Tibial artery (tissue), 4 donors: ENCODE data around the gene SKAP1.

Experiments
- DNase-seq, 2 donors: peaks; one replicate each; pipeline ENCODE4 v3.0.0-alpha.2; 2019
- H3K27ac ChIP-seq, 2 donors: fragments of 200-600 bp; sonication (generic) in 1 of 2; 1 replicate in 1 of 2; 2 replicates in 1 of 2; pipeline ENCODE4 v1.5.1; 2018 to 2019; ENCODE audit warnings: mild to moderate bottlenecking in 1 of 2
- H3K27me3 ChIP-seq, 2 donors: fragments of 200-600 bp; sonication (generic) in 1 of 2; one replicate each; pipeline versions ENCODE4 v1.5.1 to v1.6.0; 2016 to 2019
- H3K36me3 ChIP-seq, 3 donors: fragments of 200-600 bp; sonication (generic) in 2 of 3; one replicate each; pipeline ENCODE4 v1.5.1; 2016 to 2019; ENCODE audit warnings: mild to moderate bottlenecking in 2 of 3
- H3K4me1 ChIP-seq, 4 donors: fragments of 200-600 bp; sonication (generic) in 2 of 4; 1 replicate in 3 of 4; 2 replicates in 1 of 4; pipeline ENCODE4 v1.5.1; 2016 to 2019
- H3K4me3 ChIP-seq, 2 donors: fragments of 200-600 bp; sonication (generic) in 1 of 2; 1 replicate in 1 of 2; 2 replicates in 1 of 2; pipeline ENCODE4 v1.5.1; 2018 to 2019; ENCODE audit warnings: mild to moderate bottlenecking in 2 of 2
- H3K9me3 ChIP-seq, 3 donors: fragments of 200-600 bp; sonication (generic) in 1 of 3; one replicate each; pipeline ENCODE4 v1.5.1; 2016 to 2019
- intact Hi-C: fragments of 100-400 bp; cut with DNase I; formaldehyde crosslinking; loops from one replicate; pipeline ENCODE4 v1.15.0; 2023; ENCODE audit warnings: low total_unique reads
- TF ChIP-seq, protein P1 (sequence below), 2 experiments: fragments of 200-600 bp in 1 of 2; fragments of 450-650 bp in 1 of 2; IDR thresholded peaks; one replicate each; pipeline ENCODE4 v1.5.1; 2017 to 2019; ENCODE audit warnings: antibody characterized with exemption in 2 of 2, mild to moderate bottlenecking in 1 of 2, moderate library complexity in 1 of 2

Gene SKAP1

DNA sequence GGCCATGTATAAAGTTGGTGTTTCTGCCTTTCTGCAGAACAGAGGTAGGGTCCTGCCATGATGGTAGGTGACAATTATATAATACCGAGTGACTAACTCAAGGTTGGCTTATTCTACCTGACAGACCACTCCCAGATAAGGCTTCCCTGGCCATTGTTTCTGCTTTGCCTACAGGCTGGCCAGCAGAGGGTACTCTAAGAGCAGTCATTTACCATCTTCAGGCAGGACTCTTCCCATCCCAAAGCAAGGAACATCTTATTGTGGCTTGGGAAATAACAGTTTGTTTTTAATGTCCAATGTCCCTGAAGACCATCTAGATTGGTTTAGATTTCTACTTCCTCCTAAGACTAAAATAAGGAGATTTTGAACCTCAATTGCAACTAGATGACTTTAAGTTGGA is 248.4 kb downstream of the SKAP1 start:
- Histone ChIP-seq H3K4me1 (no peaks in the 10 kb centered on the region), H3K9me3 (no peaks in the 10 kb centered on the region), H3K27ac (no peak overlapping the region), H3K27me3 (peaks cover 0 to 38% of the 10 kb centered on the region in 2 donors), H3K4me3 (no peak overlapping the region), H3K36me3 (no peaks in the 10 kb centered on the region)
- no peak for DNase-seq
- TF ChIP-seq, protein P1, sequence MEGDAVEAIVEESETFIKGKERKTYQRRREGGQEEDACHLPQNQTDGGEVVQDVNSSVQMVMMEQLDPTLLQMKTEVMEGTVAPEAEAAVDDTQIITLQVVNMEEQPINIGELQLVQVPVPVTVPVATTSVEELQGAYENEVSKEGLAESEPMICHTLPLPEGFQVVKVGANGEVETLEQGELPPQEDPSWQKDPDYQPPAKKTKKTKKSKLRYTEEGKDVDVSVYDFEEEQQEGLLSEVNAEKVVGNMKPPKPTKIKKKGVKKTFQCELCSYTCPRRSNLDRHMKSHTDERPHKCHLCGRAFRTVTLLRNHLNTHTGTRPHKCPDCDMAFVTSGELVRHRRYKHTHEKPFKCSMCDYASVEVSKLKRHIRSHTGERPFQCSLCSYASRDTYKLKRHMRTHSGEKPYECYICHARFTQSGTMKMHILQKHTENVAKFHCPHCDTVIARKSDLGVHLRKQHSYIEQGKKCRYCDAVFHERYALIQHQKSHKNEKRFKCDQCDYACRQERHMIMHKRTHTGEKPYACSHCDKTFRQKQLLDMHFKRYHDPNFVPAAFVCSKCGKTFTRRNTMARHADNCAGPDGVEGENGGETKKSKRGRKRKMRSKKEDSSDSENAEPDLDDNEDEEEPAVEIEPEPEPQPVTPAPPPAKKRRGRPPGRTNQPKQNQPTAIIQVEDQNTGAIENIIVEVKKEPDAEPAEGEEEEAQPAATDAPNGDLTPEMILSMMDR (IDR thresholded peaks at IDR 0.05): no peak
- intact Hi-C loops: no loop called here

DNA sequence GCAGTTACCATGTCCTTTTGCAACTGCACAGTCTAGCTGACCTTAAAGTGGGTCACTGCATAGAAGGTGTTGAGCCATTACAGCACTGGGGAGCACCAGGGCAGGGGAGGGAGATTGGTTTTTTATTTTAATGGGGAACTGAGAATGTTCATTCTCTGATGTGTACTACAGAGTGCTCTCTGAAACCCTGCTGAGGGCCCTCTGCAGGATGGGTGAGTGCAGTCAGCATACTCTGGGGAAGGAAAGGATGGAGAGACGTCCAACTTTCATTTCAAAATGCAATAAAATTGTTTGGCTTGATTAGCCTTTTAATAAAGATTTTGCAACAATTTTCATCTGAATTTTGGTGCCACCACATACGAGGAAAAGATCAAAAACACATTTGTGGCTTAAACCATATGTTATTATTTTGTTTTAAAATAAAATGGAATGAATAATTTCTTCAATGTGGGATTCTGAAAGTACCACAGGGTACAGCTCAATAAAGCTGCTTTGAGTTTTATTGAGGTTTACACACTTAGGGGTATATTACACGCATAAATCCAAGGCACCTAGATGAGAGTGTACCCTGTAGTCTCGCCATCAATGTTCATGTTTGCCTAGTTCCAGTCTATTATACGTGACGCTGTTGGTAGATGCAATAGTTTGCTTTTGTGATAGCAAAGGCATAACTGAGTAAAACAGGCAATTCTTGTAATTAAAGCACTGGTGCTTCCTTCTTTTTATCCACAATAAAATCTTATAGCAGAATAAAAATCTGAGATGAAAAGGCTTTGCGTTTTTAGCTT is 249.0 kb downstream of the SKAP1 start:
- DNase-seq: no peak
- H3K27me3 ChIP-seq: peaks cover 0 to 31% of the 10 kb centered on the region in 2 donors
- no peaks in the 10 kb centered on the region for H3K9me3 ChIP-seq
- intact Hi-C loops: no loop called here
- no peaks in the 10 kb centered on the region for H3K36me3 ChIP-seq
- TF ChIP-seq, protein P1 (IDR thresholded peaks at IDR 0.05): no peak
- no peak overlapping the region for H3K4me3 ChIP-seq
- no peak overlapping the region for H3K27ac ChIP-seq
- peaks cover 0 to 5% (median 0%) of the 10 kb centered on the region in 4 donors for H3K4me1 ChIP-seq

DNA sequence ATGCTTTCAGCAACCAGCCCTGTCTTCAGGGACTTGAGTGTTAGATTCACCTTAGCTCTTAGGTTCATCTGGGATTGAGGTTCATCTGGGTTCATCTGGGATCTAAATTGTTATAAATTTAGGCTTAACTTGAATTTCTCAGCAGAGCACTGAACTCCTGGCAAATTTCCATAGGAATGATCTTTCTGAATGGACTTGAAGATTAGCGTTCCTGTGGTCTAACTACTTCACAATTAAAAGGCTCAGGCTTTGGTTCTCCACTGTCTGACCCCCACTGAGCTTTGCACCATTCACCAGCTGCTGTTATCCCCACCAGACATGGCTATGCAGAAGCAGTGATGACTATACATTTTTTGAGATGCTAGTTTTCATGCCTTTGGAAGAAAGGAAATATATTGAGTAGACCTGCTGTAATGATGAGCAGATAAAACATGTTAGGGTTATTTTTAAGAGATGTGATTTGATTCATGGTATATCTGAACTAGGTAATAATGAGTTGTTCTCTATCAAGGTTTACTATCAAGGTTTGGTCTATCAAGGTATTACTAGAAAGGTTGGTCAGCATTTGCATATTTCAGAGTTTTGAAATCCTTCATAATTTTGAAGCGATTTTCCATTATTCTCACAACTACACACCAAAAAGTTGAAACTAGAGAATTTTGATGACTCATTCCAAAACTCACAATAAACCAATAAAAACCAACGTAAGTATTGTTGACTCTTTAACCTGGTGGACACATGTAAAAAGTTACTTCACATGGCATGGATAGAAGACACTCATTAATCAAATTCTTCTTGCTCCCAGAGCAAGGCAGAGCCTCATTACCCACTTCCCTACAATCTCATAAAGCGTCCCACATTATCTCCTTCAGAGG is 250.7 kb downstream of the SKAP1 start:
- Histone ChIP-seq H3K27ac (no peak overlapping the region), H3K9me3 (no peaks in the 10 kb centered on the region), H3K4me1 (peaks cover 0 to 11% (median 0%) of the 10 kb centered on the region in 4 donors), H3K27me3 (peaks cover 0 to 18% of the 10 kb centered on the region in 2 donors), H3K4me3 (no peak overlapping the region), H3K36me3 (no peaks in the 10 kb centered on the region)
- TF ChIP-seq, protein P1 (IDR thresholded peaks at IDR 0.05): no peak
- intact Hi-C loops: no loop called here
- no peak for DNase-seq

DNA sequence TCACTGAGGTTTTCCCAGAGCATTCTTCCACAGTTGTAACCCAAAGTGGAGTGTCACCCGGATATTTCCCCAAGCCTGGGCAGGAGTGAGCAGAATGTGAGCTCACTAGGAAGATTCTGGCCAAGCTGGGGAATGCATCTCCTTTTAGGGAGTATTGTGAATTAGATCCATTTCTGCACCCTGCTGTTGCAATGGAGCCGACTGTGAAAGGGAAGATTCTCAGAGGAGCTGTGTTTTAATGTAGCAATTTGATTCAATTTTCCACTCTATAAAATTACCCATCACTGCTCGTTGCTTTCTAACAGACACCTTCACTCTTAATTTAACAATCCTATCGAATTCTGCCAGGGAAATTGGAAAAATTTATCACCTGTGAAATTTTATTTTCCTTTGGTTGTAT is 251.7 kb downstream of the SKAP1 start:
- peaks cover 0 to 11% (median 0%) of the 10 kb centered on the region in 4 donors for H3K4me1 ChIP-seq
- peaks cover 0 to 14% of the 10 kb centered on the region in 2 donors for H3K27me3 ChIP-seq
- DNase-seq: no peak
- H3K9me3 ChIP-seq: no peaks in the 10 kb centered on the region
- no peak overlapping the region for H3K27ac ChIP-seq
- no peaks in the 10 kb centered on the region for H3K36me3 ChIP-seq
- intact Hi-C loops: no loop called here
- TF ChIP-seq, protein P1 (IDR thresholded peaks at IDR 0.05): no peak
- no peak overlapping the region for H3K4me3 ChIP-seq

DNA sequence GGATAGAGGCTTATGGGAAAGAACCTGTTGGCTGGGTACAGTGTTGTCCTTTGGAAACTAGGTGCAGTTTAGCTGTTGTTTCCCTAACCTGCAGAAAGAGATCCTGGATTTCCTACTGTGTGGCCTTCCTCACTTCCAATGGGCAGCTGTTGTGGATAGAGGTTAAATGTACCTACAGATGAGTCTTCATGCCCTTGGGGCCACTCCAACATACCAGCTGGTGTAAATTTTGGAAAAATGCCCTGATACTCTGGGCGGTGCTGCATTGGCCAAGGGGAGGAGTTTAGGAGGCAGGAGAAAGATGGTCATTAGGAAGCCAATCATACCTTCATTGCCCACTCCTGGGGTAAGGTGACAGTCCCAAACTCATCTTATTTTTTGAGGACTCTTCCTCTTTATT is 252.2 kb downstream of the SKAP1 start:
- intact Hi-C loops: no loop called here
- Histone ChIP-seq H3K4me3 (no peak overlapping the region), H3K27me3 (peaks cover 0 to 14% of the 10 kb centered on the region in 2 donors), H3K9me3 (no peaks in the 10 kb centered on the region), H3K4me1 (peaks cover 0 to 11% (median 0%) of the 10 kb centered on the region in 4 donors), H3K27ac (no peak overlapping the region), H3K36me3 (no peaks in the 10 kb centered on the region)
- no peak for DNase-seq
- TF ChIP-seq, protein P1 (IDR thresholded peaks at IDR 0.05): no peak
